SKM-1 treated with dmso at 0.1 percent for 144 hours (cell line): Measurements from ENCODE around the gene HOXB1.

Experiments
- DNase-seq: peaks from one replicate; lab custom pipeline; 2025; ENCODE audit not compliant: unreplicated experiment; lab: John Stamatoyannopoulos, UW

The HOXB1 gene

DNA sequence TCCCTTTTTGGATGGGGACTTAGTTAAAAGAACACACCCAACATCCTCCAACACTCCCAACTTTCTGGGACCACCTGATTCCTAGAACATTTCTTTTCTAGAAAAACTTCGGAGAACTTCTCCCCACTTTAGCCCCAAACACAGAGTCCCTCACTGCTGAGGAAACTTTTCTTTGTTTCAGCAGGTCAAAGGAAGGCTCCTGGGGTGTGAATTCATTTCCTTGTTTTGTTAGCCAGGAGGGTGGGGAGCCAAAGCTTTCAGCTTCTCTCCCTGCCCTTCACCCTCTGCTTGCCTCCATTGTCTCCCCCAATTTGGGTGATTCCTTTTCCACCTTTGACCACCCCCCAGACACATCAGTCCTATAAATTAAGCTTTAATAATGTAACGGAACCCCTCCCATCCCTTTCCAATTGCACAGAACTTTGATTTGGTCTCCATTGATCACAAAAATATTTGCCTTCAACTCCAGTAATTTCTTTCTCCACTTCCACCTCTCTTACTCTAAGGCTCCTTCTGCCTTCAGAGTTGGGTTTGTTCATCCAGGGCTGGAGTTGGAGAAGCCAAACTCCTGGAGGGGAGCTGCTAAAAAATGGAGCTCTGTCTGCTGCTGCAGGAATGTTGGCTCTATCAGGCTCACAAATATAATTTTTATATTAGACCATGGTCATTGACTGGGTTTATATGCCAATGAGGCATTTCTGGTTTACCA is 37.0 kb upstream of the HOXB1 start:
- DNase-seq, result no peak

DNA sequence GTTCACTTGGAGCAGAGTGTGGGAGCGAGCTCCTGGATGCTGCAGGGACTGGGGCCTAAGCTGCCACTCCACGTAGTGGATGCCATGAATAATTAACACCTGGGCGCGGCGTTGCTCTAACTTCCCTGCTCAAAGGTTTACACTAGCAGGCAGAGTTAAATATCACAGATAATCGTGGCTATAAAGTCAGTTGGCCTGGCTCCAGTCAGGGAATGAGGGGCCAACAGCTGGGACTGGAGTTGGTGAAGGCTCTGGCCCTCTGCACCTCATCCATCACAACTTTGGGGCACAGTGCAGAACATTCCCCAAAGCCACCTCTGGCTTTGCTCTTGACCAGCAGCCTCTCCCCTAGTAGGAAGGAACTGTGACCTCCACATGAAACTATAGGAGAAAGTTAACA is 36.4 kb upstream of the HOXB1 start:
- no peak for DNase-seq

DNA sequence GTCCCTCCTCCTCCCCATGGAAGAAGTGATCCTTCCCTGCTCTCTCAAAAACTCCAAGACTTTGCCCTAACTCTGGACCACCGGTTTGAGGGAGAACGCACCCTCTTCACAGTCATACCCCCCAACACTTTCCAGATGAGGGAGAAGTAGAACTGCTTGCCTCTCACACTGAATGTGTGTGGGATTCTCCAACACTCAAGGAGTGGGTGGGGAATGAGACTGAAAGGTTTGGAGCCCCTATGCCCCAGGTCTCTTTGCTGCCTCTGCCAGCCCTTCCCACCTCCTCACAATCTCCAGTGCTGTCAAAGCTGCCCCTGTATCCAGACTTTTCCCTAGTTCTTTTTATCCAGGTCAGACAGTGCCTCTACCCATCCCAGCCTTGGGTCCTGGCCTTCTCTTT is 35.9 kb upstream of the HOXB1 start:
- DNase-seq, result no peak

DNA sequence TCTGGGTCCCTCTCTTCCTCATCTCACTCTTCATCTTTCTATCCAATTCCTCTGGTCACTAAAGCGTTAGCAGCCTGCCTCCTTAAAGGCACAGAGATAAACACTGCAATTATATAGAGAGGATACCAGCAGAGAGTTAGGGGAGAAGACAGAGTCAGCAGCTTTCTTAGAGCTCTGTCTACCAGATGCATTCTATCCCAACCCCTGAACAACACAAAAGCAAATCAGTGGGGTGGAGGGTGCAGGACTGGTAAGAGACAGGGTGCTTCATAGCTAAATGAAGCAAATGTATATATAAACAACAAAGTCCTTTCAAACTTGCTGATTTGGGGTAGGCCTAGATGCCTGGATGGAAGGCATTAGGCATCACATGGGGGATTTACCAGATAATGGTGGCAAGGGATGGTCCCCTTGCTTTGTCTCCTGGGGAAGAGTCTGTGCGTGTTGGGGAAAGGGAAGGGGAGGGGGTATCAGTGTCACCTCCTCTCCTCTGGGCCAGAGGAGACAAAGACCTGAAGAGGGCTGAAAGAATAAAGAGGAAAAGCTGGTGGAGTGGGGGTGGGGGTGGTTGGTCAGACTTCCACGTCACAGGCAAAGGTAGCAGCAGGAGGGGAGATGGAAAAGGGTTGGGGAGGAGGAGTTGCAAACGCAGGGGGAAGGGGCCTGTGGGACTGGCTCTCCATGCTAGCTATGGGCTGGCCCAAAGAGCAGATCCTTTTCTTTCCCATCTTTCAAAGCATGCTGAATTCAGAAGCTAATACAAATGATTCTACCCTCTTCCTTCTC is 35.3 kb upstream of the HOXB1 start:
- no peak for DNase-seq

DNA sequence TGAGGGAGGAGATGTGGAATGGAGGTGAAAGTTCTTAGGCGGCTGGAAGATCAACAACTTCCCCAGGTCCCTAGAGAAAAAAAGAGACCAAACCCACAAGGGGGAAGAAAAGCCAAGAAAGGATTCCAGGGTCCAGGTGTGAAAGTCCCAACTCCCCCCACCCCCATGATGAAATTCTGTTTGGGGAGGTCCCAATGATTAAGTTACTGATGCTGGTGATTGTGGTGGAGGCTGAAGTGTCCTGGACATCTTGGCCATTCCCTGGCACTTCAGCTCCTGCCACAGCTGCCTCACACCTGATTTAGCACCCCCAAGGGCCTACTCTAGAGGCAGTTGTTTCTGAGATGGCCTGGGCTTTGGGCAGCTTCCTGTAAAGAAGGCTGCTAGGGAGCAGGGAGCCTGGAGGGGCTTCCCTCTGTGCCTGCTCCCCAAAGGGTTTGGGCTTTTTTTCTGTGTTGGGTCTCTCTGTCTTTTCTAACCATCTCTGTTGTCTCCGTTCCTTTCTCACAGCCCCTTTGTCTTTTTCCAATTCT is 34.3 kb upstream of the HOXB1 start:
- DNase-seq, result no peak

DNA sequence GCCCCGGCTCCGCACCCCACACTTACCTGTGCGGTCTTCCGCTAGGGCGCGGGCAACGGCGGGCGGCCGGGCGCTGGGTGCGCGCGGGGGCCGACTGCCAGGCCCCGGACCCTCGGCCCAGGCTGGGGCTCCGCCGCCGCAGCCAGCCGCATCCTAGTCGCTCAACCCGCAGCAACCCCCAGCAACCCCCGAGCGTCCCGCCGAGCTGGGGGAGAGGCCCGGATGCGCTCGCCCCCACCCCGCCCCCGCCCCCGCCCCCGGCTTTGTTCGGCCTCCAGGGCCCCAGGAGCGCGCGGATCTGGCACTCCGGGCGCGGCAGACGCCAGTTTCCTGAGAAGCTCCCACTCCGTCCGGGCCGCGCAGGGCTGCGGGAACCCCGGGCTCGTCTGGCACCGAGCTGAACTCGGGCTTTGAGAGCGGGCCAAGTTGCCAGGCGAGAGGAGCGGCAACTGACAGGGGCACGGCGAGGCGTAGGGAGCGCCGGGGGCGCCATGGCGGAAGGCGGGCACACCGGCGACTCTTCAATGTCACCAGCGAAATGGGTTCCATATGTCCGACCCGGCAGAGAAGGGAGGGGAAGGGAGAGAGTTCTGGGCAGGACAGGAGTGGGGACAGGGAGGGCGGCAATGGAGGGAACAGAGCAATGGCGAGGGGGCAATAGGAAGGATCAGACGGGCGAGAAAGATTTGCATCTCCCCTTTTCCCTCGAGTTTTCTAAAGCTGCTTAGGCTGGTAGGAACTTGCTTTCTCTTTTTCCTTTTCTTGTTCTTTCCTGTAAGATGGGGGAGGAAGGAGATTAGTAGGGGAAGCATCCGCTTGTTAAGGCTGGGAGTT is 33.6 kb upstream of the HOXB1 start:
- DNase-seq, result no peak

DNA sequence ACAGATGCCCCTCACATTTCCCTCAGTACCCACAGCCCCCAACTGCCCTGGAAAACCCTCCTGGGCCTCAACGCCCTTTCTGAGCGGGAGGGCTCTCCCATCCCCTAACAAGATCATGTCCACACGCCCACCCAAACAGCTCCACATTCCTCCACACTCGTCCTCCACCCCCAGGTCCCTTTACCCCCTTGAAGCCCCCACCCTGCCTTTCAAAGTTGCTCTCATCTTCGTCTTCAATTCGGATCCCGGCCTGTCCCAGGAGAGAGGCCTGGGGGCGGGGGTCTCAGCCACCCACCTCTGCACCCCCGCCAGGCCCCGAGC is 33.0 kb upstream of the HOXB1 start:
- DNase-seq, result no peak

DNA sequence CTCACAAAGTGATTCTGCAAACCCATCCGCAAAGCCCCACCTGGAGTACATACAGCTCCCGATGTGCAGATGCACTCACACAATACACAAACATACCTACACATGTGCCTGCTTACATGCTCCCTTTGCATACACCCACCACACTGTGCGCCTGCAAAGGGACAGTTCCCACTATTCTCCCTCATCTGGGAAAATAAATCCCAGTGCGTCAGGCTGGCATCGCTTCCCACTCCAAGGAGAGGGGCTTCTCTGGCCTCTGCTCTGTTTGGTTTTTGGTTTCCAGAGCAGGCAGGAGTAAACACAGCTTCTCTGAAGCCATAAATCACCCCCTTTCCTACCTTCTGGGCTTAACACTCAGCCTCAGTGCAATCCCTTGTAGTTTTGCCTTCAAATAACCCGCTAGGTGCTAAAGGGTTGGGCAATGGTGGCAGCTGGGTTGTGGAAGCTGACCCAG is 32.6 kb upstream of the HOXB1 start:
- no peak for DNase-seq

DNA sequence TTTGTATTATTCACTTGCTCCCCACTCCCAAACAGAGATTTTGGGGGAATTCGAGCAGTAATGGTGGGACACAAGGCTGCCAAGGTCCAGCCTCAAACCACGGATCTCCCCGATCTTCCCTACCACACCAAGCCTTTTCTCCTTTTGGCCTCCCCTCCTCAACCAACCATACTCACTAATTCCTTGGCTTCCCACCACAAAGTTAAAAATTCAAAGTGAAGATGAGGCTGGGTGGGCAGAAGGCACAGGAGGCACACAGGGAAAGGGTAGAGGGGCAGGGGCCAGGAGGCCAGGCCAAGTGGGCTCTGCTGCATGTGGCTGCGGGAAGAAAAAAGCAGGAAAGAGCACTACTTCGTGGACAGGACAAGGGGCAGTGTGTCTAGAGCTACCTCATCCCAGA is 32.1 kb upstream of the HOXB1 start:
- DNase-seq, result no peak

DNA sequence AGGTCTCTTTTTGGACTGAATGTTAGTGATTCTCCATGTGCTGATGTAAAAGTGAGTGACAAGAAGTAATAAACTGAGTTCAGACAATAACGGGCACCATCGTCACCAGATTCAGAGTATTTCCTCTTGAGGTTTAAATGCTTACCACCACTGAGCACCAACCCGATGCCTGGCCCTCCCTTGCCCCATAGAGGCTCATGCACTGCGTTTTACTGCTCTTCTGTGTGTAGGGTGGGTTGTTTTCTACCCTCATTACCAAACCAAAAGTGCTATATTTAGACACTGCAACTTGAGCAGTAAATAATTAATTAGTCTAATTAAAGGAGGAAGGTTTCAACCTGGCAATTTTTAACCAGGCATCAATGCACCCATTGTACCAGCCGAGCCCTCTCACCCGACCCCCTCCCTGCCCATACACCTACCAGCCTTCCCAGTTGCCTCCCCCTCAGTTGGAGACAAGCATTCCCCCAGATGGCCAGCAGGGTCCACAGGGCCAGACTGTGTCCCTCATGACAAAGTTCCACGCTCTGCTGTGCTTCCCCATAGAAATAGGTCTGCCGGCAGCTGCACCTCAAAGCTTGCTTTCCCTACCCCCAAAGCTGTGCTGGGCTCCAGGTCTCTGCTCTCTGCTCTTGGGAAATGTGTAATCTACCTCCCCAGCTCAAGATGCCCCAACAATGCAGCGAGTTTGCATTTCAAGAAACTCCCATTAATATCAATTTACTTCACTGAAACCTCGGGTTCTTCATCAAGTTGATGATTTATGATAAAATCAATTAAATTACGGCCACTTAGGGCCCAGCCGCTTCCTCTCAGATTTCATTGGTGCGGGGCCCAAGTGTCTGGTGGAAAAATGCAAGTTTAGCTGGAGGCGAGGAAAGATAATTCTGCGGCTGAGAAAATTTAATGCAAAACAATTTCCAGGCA is 31.3 kb upstream of the HOXB1 start:
- no peak for DNase-seq

DNA sequence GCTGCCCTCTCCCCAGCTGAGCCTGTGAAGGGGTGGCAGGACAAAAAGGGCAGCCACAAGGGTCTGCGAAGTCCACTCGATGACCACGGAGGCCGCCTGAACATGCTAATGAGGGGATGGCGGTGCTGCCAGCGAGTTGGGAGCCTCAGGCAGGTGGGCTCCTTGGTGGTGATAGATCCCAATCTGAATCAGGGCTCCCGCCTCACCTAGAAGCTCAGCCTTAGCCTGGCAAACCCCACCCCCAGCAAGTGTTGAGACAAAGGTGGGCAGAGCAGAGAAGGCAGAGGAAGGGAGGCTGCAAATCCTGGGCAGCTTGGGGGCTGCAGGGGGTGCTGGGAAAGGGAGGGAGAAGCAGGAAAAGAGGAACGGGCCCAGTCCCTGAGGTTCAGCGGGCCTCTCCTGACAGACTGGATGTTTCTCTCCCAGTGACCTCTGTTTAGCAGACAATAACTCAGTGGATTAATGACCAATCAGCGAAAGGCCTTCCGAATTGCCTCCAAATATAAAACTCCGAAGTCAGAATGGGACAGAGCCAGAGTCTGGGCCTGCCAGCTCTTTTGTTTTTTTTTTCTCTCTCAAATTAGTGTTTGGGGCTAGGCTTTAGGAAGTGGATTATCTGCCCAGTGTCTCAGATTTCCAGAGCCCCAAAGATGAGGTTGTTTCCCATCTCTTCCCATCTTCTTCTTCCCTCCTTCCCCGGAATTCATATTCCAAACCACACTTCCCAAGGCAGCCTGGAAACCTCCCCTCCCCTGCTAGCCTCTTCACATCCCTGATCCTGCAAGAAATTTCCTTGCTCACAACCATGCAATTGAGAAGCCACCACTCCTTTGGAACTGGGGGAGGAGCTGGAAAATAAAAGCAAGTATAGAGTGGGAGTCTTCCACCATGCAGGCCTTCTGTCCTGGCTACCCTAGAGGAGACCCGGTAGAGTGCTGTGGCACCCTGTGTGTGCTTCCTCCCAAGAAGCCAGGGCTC is 29.3 kb upstream of the HOXB1 start:
- no peak for DNase-seq

DNA sequence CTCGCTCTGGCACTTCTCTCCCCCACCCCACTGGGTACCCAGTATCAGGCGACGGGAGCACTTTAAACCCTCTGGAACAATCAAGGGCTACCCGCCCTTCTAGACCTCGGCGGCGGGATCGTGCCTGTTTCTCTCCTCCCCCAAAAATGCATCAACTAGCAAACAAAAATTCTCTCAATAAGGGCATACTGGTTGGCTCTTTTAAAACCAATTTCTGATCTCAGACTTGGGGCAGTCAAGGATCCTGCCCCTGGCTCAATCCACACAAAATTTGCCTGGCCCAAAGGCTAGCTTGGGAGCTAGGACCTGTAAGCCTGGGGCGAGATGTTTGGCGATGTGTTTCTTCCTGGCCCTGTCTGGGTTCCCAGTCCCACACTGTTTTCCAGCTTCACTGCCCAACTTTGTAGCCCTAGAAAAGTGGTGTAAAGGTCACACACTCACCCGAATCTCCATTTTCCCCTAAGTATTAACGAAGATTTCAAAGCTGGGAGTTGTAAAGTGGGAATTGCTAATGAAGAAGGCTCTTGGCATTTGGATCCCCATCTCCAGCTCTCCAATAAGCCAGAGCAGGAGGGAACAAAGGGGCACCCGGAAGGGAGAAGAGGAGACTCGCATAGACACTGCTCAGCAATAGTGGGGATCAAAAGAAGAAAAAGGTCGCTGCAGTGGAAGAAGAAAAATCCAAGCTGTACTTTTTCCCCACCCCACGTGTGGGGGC is 28.5 kb upstream of the HOXB1 start:
- DNase-seq, result no peak

DNA sequence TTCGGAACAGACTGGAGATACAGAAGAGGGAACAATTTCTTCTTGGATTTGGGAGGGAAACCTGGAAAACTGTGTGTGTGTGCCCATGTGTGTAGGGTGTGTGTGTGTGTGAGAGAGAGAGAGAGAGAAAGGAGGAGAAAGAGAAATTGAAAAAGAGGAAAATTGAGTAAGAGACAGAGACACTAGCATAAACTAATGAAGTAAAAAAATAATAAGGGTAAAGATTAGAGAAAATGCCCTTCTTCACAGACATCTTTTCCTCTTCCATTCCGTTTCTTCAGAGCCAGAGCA is 28.0 kb upstream of the HOXB1 start:
- no peak for DNase-seq

DNA sequence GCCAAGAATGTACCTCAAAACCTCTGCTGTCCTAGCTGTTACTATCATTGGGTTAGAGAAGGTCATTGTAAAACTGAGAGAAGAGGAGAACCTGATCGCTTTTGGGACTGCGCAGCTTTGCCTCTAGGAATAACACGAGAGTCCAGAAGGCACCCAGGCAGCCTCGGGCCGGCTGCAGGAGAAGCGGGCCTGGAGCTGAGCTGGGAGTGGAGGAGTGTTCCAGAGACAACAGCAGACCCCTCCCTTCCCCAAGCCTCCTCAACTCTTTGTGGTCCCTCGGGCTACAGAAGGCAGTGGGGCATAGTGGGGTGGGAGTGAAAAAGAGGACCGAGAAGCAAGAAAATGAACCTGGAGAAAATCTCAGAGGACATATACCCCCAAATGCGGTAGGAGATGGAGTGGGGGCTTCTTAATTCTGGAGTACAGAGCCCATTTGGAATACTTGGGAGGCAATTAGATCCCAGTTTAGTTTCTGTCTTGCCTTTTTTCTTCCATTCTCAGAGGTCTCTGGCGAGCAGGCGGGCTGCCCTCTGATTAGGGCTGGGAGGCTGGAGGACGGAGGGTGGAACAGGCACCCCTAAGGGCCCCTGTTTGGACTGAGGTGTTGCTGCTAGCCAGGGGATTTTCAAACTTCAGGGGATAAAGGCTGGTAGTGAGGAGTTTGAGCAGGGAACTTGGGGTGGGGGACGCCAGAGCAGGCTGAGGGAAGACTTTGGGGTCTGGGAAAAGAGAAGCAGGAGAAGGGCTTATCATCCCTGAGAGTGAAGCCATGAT is 27.4 kb upstream of the HOXB1 start:
- DNase-seq, result no peak

DNA sequence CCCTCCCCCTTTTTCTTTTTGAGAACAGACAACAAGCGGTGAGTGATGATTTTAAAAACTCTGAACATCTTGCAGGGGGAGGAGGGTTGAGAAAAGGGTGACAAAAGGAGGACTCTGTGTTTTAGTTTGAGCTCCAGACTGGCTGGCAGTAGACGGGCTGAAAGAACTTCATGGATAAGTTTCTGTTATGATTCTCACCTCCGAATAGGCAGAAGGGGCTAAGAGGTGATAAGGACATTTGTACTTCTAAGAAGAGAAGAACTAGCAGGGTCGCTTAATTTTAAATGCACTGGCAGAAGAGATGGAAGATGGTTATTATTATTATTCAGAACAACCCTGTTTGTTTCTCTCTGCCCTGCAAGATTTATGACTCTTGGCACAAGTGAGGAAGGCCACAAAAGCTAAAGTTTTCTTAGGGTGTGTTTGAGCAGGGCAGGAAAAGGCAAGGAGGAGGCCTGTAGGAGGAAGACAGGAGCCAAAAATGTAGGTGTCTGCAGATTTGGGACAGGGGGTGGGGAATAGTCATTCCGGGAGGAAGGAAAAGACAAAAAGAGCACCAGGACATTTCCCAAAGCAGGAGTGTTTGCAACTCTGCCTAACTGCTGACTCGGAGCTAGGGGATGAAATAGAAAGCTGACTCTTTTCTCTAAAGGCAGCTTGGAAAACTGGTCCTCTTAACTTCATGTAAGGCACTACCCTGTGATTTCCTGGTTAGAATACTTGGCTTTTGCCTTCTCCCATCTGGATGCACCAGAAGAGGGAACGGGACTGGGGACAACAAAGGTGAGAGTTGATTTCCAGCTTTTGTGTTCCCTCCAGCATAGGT is 26.0 kb upstream of the HOXB1 start:
- DNase-seq, result no peak

DNA sequence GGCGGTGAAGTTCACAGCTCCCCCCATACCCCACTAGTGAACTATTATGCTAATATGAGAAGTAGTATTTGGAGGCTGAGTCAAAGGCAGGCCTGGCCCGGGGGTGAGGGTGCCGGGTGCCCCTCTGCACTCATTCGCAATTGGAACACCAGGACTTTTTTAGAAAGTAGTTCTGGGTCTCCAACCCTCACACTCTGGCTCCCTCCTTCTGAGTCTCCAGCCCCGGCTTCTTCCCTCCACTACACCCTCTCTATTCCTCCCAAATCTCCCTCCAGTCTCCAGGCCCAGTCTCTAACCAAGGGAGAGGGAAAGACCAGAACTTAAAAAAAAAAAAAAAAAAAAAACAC is 25.4 kb upstream of the HOXB1 start:
- DNase-seq, result no peak
